Gastrocnemius medialis (tissue), 4 donors: Measurements from ENCODE around the gene PLA2G6.
A peak's percentile ranks its signal among the peaks of the same experiment; 100 is the strongest.

ENCODE experiments used
- POLR2A ChIP-seq, 2 donors: fragments of 450-650 bp; IDR thresholded peaks; one replicate each; pipeline ENCODE4 v1.6.1; 2017; ENCODE audit warnings: antibody characterized with exemption in 2 of 2, mild to moderate bottlenecking in 2 of 2, moderate library complexity in 2 of 2
- TF ChIP-seq, protein P1 (sequence below), 5 experiments: fragments of 450-650 bp in 3 of 5; fragments of 200-600 bp in 2 of 5; sonication (generic) in 2 of 5; IDR thresholded peaks in 4 of 5; conservative IDR thresholded peaks in 1 of 5; 1 replicate in 4 of 5; 2 replicates in 1 of 5; pipeline ENCODE4 v1.5.1; 2016 to 2019; ENCODE audit warnings: antibody characterized with exemption in 5 of 5, mild to moderate bottlenecking in 3 of 5, moderate library complexity in 3 of 5

DNA sequence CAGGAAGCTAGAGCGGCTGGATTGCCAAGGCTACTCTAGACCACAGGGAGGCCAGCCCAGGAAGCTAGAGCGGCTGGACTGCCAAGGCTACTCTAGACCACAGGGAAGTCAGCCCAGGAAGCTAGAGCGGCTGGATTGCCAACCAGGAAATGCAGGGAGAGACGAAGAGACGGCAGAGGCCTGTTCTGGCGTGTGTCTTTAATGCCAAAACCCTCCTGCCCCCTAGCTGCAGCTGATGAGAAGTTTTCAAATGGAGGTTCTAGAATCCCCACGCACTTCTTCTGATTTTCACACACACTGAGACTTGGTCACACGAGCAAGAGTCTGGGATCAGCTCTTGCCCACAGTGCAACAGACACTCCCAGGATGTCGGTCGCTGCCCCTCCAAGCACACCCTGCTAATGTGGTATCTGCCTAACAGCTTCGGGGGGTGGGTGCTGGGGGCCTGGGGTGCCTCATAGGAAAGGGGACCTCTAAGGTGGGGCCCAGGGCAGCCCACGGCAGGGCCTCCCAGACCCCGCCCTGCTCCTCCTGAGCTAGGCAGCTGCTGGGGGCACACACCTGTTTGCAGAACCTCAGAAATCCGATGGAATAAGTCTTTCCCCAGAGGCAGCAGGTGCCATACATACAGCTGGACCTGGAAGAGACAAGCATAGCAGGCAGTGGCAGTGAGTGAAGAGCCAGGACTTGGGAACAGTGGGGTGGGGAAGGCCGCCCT, 48.6 kb upstream of the PLA2G6 start:
- TF ChIP-seq, protein P1, sequence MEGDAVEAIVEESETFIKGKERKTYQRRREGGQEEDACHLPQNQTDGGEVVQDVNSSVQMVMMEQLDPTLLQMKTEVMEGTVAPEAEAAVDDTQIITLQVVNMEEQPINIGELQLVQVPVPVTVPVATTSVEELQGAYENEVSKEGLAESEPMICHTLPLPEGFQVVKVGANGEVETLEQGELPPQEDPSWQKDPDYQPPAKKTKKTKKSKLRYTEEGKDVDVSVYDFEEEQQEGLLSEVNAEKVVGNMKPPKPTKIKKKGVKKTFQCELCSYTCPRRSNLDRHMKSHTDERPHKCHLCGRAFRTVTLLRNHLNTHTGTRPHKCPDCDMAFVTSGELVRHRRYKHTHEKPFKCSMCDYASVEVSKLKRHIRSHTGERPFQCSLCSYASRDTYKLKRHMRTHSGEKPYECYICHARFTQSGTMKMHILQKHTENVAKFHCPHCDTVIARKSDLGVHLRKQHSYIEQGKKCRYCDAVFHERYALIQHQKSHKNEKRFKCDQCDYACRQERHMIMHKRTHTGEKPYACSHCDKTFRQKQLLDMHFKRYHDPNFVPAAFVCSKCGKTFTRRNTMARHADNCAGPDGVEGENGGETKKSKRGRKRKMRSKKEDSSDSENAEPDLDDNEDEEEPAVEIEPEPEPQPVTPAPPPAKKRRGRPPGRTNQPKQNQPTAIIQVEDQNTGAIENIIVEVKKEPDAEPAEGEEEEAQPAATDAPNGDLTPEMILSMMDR (IDR thresholded peaks at IDR 0.05 in 4 of 5, conservative IDR thresholded peaks at IDR 0.05 in 1 of 5) = peak in 3 of 5 experiments; percentile 29 to 34 (median 31)
- TF ChIP-seq POLR2A (IDR thresholded peaks at IDR 0.05) = no peak
